ENCODE measurements around the gene POLE. TPM values are rescaled to one million over a fixed set of nuclear protein-coding genes. Genes with fewer than 3 reads are reported as not detected.

The POLE gene
- total RNA-seq, 1 experiment from 2014 or later = 144 TPM

DNA sequence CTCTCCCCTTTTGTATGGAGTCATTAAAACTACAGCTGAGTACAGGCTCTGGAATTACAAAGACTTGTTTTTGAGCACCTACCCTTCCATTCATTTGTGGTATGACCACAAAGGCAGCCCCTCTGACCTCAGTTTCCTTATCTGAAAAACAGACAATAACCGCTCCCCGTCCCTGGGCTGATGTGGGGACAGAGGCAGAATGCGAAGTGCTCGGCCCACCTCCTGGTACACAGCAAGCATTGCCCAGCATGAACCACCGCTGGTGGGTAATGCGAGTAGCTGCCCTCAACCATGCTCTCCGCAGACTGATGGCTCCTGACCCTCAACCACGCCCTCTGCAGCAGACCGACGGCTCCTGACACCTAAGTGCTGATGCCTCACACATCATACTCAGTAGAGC is 46.2 kb downstream of the POLE start:
- no peaks in the 10 kb centered on the region for H3K9me3 Mint-ChIP-seq
- H3K27me3 Mint-ChIP-seq (ENCODE audit: low read depth) = no peaks in the 10 kb centered on the region
- no peaks in the 10 kb centered on the region for H3K4me1 Mint-ChIP-seq
- peaks cover 60% of the 10 kb centered on the region for H3K36me3 Mint-ChIP-seq
- no peak for DNase-seq (ENCODE audit: low spot score)
- no peak overlapping the region for H3K4me3 Mint-ChIP-seq
- ChIA-PET CTCF (no interaction called here), POLR2A (no interaction called here)
- TF ChIP-seq NFYB (CRISPR knock-in tag; conservative IDR thresholded peaks at IDR 0.05; ENCODE audit: low read depth) (no peak), ZNF317 (CRISPR knock-in tag; IDR thresholded peaks at IDR 0.05; ENCODE audit: borderline replicate concordance, low read depth) (no peak), TEAD1 (CRISPR knock-in tag; IDR thresholded peaks at IDR 0.05) (no peak), KAT7 (CRISPR knock-in tag; IDR thresholded peaks at IDR 0.05; ENCODE audit: borderline replicate concordance) (no peak), RORB (CRISPR knock-in tag; IDR thresholded peaks at IDR 0.05) (no peak)
- TF ChIP-seq, protein P1, sequence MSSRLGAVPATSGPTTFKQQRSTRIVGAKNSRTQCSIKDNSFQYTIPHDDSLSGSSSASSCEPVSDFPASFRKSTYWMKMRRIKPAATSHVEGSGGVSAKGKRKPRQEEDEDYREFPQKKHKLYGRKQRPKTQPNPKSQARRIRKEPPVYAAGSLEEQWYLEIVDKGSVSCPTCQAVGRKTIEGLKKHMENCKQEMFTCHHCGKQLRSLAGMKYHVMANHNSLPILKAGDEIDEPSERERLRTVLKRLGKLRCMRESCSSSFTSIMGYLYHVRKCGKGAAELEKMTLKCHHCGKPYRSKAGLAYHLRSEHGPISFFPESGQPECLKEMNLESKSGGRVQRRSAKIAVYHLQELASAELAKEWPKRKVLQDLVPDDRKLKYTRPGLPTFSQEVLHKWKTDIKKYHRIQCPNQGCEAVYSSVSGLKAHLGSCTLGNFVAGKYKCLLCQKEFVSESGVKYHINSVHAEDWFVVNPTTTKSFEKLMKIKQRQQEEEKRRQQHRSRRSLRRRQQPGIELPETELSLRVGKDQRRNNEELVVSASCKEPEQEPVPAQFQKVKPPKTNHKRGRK (CRISPR knock-in tag; IDR thresholded peaks at IDR 0.05; ENCODE audit: borderline replicate concordance) = no peak
- TF ChIP-seq, protein P2, sequence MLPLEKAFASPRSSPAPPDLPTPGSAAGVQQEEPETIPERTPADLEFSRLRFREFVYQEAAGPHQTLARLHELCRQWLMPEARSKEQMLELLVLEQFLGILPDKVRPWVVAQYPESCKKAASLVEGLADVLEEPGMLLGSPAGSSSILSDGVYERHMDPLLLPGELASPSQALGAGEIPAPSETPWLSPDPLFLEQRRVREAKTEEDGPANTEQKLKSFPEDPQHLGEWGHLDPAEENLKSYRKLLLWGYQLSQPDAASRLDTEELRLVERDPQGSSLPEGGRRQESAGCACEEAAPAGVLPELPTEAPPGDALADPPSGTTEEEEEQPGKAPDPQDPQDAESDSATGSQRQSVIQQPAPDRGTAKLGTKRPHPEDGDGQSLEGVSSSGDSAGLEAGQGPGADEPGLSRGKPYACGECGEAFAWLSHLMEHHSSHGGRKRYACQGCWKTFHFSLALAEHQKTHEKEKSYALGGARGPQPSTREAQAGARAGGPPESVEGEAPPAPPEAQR (CRISPR knock-in tag; IDR thresholded peaks at IDR 0.05) = no peak
- TF ChIP-seq, protein P3, sequence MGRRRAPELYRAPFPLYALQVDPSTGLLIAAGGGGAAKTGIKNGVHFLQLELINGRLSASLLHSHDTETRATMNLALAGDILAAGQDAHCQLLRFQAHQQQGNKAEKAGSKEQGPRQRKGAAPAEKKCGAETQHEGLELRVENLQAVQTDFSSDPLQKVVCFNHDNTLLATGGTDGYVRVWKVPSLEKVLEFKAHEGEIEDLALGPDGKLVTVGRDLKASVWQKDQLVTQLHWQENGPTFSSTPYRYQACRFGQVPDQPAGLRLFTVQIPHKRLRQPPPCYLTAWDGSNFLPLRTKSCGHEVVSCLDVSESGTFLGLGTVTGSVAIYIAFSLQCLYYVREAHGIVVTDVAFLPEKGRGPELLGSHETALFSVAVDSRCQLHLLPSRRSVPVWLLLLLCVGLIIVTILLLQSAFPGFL (CRISPR knock-in tag; IDR thresholded peaks at IDR 0.05; ENCODE audit: borderline replicate concordance) = no peak
- no peak overlapping the region for H3K27ac Mint-ChIP-seq
- ATAC-seq = no peak

DNA sequence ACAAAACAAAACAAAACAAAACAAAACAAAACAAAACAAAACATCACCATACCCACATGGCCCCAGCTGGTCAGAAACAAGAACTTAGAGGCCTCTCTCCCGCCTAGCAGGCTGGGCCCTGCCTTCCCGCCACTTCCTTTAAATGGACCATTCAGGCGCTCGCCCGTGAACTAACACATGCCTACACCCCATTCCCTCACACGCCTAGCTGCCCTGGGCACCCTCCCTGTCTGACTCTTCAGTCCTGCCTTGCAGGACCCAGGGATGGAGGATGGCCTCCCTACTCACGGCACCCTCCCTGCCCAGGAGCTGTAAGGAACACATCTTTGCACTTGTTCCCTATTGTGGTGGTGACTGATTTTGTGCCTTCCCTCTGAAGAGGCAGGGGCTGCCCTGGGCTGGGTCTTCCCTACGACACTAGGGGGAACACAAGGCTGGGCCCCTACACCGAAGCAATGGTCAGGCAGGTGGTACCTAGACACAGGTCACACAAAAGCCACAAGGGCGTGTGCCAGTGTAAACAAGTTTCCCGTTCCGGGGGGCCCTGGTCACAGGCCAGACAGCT is 47.1 kb downstream of the POLE start:
- POLR2A ChIA-PET = no interaction called here
- CTCF ChIA-PET = interaction anchor here (0.6 to 0.7 kb wide), 2 partner anchors 68 to 701 kb away, joined by 3 to 5 read pairs; no protein-coding TSS in a partner anchor
- no peak overlapping the region for H3K4me3 Mint-ChIP-seq

DNA sequence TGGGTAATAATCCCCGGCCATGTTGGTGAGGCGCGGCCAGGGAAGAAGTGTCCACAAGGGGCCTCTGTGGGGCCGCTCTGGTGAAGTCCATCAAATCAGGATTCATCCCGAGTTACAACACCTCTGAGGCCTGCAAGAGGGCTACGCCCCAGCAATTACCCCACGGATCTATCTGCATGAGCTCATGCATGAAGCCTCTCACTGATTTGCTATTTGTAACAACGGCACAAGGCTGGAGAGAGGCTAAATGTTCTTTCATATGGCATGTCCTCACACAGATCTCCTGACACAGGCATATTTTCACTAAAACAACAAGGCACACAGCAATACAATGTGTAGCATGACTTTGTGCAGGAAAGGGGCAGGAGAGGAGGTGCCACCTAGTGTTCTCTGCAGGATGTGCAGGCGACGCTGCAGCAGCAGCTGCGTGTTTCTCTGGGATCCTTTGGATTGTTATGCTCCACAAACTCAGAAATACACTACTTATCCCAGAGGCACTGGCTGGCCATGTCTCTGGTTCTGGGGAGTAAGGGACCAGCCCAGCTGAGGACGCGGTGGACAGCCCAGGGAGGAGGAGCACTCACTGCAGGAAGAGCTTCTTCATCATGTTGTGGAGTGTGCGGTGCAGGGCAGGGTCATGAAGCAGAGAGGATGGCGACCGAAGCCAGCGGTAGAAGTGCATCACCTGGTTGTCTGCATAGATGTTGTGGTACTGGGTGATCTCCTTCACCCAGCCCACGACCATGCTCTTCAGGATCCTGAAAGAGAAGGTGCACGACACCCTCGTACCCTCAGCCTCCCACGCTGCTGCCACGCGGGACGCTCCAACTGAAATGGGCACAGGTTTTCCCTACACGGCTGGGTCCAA is 48.4 kb downstream of the POLE start:
- no peaks in the 10 kb centered on the region for H3K4me1 Mint-ChIP-seq
- DNase-seq (ENCODE audit: low spot score) = peak; percentile 46
- H3K4me3 Mint-ChIP-seq = no peak overlapping the region
- H3K27ac Mint-ChIP-seq = peak overlapping the region; percentile 28; the same call in 1 of the 2 replicates
- peak; percentile 82 for ATAC-seq
- no peaks in the 10 kb centered on the region for H3K9me3 Mint-ChIP-seq
- H3K27me3 Mint-ChIP-seq (ENCODE audit: low read depth) = no peaks in the 10 kb centered on the region
- CTCF ChIA-PET = interaction anchor here (0.6 to 1.4 kb wide), 20 partner anchors 10 to 224 kb away, joined by 3 to 18 read pairs (median 4); partner anchors contain the start of gene P2RX2
- POLR2A ChIA-PET = no interaction called here
- TF ChIP-seq, protein P4, sequence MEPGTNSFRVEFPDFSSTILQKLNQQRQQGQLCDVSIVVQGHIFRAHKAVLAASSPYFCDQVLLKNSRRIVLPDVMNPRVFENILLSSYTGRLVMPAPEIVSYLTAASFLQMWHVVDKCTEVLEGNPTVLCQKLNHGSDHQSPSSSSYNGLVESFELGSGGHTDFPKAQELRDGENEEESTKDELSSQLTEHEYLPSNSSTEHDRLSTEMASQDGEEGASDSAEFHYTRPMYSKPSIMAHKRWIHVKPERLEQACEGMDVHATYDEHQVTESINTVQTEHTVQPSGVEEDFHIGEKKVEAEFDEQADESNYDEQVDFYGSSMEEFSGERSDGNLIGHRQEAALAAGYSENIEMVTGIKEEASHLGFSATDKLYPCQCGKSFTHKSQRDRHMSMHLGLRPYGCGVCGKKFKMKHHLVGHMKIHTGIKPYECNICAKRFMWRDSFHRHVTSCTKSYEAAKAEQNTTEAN (CRISPR knock-in tag; IDR thresholded peaks at IDR 0.05) = no peak
- TF ChIP-seq, protein P5, sequence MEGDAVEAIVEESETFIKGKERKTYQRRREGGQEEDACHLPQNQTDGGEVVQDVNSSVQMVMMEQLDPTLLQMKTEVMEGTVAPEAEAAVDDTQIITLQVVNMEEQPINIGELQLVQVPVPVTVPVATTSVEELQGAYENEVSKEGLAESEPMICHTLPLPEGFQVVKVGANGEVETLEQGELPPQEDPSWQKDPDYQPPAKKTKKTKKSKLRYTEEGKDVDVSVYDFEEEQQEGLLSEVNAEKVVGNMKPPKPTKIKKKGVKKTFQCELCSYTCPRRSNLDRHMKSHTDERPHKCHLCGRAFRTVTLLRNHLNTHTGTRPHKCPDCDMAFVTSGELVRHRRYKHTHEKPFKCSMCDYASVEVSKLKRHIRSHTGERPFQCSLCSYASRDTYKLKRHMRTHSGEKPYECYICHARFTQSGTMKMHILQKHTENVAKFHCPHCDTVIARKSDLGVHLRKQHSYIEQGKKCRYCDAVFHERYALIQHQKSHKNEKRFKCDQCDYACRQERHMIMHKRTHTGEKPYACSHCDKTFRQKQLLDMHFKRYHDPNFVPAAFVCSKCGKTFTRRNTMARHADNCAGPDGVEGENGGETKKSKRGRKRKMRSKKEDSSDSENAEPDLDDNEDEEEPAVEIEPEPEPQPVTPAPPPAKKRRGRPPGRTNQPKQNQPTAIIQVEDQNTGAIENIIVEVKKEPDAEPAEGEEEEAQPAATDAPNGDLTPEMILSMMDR (IDR thresholded peaks at IDR 0.05) = peak; percentile 57; the same call in 1 of the 2 replicates
- TF ChIP-seq, protein P6, sequence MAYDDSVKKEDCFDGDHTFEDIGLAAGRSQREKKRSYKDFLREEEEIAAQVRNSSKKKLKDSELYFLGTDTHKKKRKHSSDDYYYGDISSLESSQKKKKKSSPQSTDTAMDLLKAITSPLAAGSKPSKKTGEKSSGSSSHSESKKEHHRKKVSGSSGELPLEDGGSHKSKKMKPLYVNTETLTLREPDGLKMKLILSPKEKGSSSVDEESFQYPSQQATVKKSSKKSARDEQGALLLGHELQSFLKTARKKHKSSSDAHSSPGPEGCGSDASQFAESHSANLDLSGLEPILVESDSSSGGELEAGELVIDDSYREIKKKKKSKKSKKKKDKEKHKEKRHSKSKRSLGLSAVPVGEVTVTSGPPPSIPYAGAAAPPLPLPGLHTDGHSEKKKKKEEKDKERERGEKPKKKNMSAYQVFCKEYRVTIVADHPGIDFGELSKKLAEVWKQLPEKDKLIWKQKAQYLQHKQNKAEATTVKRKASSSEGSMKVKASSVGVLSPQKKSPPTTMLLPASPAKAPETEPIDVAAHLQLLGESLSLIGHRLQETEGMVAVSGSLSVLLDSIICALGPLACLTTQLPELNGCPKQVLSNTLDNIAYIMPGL (CRISPR knock-in tag; IDR thresholded peaks at IDR 0.05) = peak; percentile 31; the same call in 1 of the 2 replicates
- peaks cover 73% of the 10 kb centered on the region for H3K36me3 Mint-ChIP-seq

More for the DNA sequence above, 47.1 kb downstream of the POLE start:
- H3K27ac Mint-ChIP-seq = no peak overlapping the region
- ATAC-seq (no peak), DNase-seq (ENCODE audit: low spot score) (no peak)
- no peaks in the 10 kb centered on the region for H3K4me1 Mint-ChIP-seq
- TF ChIP-seq, protein P7, sequence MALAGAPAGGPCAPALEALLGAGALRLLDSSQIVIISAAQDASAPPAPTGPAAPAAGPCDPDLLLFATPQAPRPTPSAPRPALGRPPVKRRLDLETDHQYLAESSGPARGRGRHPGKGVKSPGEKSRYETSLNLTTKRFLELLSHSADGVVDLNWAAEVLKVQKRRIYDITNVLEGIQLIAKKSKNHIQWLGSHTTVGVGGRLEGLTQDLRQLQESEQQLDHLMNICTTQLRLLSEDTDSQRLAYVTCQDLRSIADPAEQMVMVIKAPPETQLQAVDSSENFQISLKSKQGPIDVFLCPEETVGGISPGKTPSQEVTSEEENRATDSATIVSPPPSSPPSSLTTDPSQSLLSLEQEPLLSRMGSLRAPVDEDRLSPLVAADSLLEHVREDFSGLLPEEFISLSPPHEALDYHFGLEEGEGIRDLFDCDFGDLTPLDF (CRISPR knock-in tag; IDR thresholded peaks at IDR 0.05) = no peak
- TF ChIP-seq, protein P1 (CRISPR knock-in tag; IDR thresholded peaks at IDR 0.05; ENCODE audit: borderline replicate concordance) = no peak
- H3K27me3 Mint-ChIP-seq (ENCODE audit: low read depth) = no peaks in the 10 kb centered on the region
- H3K9me3 Mint-ChIP-seq = no peaks in the 10 kb centered on the region
- H3K36me3 Mint-ChIP-seq = peaks cover 65% of the 10 kb centered on the region

All from WTC11 (cell line).